Measurements from ENCODE around the gene KCNJ10. TPM values are rescaled to one million over a fixed set of nuclear protein-coding genes. Genes with fewer than 3 reads are reported as not detected.

KCNJ10 gene
- total RNA-seq, 1 donor from 2014 or later = 0.12 TPM

- H3K27ac Mint-ChIP-seq = no peak within 1 kb of the TSS
- no peaks in the 10 kb centered on the region for H3K9me3 Mint-ChIP-seq (ENCODE audit: low read depth)
- peaks cover 8% of the 10 kb centered on the region for H3K4me1 Mint-ChIP-seq (ENCODE audit: low read depth)
- no peak for TF ChIP-seq CTCF (IDR thresholded peaks at IDR 0.05; ENCODE audit: unreplicated experiment)
- no peaks in the 10 kb centered on the region for H3K36me3 Mint-ChIP-seq (ENCODE audit: insufficient read depth)
- no peak within 1 kb of the TSS for H3K4me3 Mint-ChIP-seq (ENCODE audit: low read depth)
- DNase-seq (ENCODE audit: low spot score, unreplicated experiment) = no peak
- H3K27me3 Mint-ChIP-seq = peaks cover 43% of the 10 kb centered on the region
Observed at GRCh38 chr1:159953536-159954515, 116.1 kb downstream of the KCNJ10 start, which contains the start of gene SLAMF9. SLAMF9 (minus strand) TSS chr1:159954237; CDS start chr1:159954137, 100 bp downstream.

GRCh38 chr1:159952932-159953331 is 117.0 kb downstream of the KCNJ10 start:
- no peak for TF ChIP-seq CTCF (IDR thresholded peaks at IDR 0.05; ENCODE audit: unreplicated experiment)
- DNase-seq (ENCODE audit: low spot score, unreplicated experiment) = no peak
- Mint-ChIP-seq H3K27me3 (peaks cover 49% of the 10 kb centered on the region), H3K9me3 (ENCODE audit: low read depth) (no peaks in the 10 kb centered on the region), H3K4me3 (ENCODE audit: low read depth) (no peak overlapping the region), H3K36me3 (ENCODE audit: insufficient read depth) (no peaks in the 10 kb centered on the region), H3K4me1 (ENCODE audit: low read depth) (peaks cover 8% of the 10 kb centered on the region), H3K27ac (no peak overlapping the region)

GRCh38 chr1:159951551-159951950 is 118.4 kb downstream of the KCNJ10 start:
- Mint-ChIP-seq H3K27me3 (peaks cover 49% of the 10 kb centered on the region), H3K4me3 (ENCODE audit: low read depth) (no peak overlapping the region), H3K36me3 (ENCODE audit: insufficient read depth) (no peaks in the 10 kb centered on the region), H3K27ac (no peak overlapping the region), H3K9me3 (ENCODE audit: low read depth) (no peaks in the 10 kb centered on the region), H3K4me1 (ENCODE audit: low read depth) (peaks cover 5% of the 10 kb centered on the region)
- DNase-seq (ENCODE audit: low spot score, unreplicated experiment) = no peak
- no peak for TF ChIP-seq CTCF (IDR thresholded peaks at IDR 0.05; ENCODE audit: unreplicated experiment)

GRCh38 chr1:159951016-159951415 is 118.9 kb downstream of the KCNJ10 start:
- H3K27me3 Mint-ChIP-seq = peaks cover 49% of the 10 kb centered on the region

More at GRCh38 chr1:159951016-159951415, 118.9 kb downstream of the KCNJ10 start:
- H3K36me3 Mint-ChIP-seq (ENCODE audit: insufficient read depth) = no peaks in the 10 kb centered on the region
- no peak overlapping the region for H3K4me3 Mint-ChIP-seq (ENCODE audit: low read depth)
- TF ChIP-seq CTCF (IDR thresholded peaks at IDR 0.05; ENCODE audit: unreplicated experiment) = no peak
- no peak for DNase-seq (ENCODE audit: low spot score, unreplicated experiment)
- H3K9me3 Mint-ChIP-seq (ENCODE audit: low read depth) = no peaks in the 10 kb centered on the region
- H3K27ac Mint-ChIP-seq = no peak overlapping the region
- peaks cover 7% of the 10 kb centered on the region for H3K4me1 Mint-ChIP-seq (ENCODE audit: low read depth)
